ENCODE measurements around the gene CLEC20A. TPM values are rescaled to one million over a fixed set of nuclear protein-coding genes. Genes with fewer than 3 reads are reported as not detected.

Gene CLEC20A
- total RNA-seq, 1 experiment from 2014 or later, result not detected

DNA sequence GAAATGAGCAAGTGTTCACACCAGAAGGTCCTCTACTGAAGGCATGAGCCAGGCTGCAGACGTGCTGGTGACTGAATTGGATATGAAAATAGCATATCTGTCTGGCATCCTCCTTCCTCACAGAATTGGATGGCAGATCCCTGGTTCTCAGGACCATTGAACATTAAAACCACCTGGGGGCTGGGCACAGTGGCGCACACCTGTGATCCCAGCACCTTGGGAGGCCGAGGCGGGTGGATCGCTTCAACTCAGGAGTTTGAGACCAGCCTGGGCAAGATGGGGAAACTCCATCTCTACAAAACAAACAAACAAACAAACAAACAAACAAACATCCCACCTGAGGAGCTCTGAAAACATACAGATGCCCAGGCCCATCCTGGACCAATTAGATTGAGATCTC, 39.6 kb upstream of the CLEC20A start:
- POLR2A ChIA-PET, result interaction anchor here (0.6 to 1.2 kb wide), 2 partner anchors 189 to 574 kb away, joined by 3 to 4 read pairs; partner anchors contain the start of gene RALGPS2
- Histone ChIP-seq H3K4me3 (ENCODE audit: low read depth, low read length) (no peak overlapping the region), H3K36me3 (ENCODE audit: control insufficient read depth, insufficient read depth, low read length) (no peaks in the 10 kb centered on the region), H3K9me3 (no peaks in the 10 kb centered on the region), H3K4me1 (peaks cover 37% of the 10 kb centered on the region), H3K27me3 (replicated peaks; ENCODE audit: control insufficient read depth, insufficient read depth, low read length) (no peaks in the 10 kb centered on the region)
- Mint-ChIP-seq H3K4me1 (ENCODE audit: low read depth, unreplicated experiment) (peaks cover 18% of the 10 kb centered on the region), H3K27me3 (ENCODE audit: insufficient read depth, unreplicated experiment) (no peaks in the 10 kb centered on the region), H3K4me3 (ENCODE audit: unreplicated experiment) (peak overlapping the region; percentile 19), H3K36me3 (ENCODE audit: insufficient read depth, unreplicated experiment) (no peaks in the 10 kb centered on the region), H3K27ac (ENCODE audit: unreplicated experiment) (peak overlapping the region; percentile 60), H3K9me3 (ENCODE audit: unreplicated experiment) (no peaks in the 10 kb centered on the region)
- BruUV-seq (replicated peaks), result no TSS peak
- CTCF ChIA-PET, result interaction anchor here (0.9 to 3.1 kb wide), 6 partner anchors 9 to 467 kb away, joined by 3 to 17 read pairs (median 4); no protein-coding TSS in a partner anchor
- no peak for DNase-seq
- intact Hi-C loops (cut with micrococcal nuclease; ENCODE audit: unreplicated experiment), result no loop called here
- TF ChIP-seq, protein P1, sequence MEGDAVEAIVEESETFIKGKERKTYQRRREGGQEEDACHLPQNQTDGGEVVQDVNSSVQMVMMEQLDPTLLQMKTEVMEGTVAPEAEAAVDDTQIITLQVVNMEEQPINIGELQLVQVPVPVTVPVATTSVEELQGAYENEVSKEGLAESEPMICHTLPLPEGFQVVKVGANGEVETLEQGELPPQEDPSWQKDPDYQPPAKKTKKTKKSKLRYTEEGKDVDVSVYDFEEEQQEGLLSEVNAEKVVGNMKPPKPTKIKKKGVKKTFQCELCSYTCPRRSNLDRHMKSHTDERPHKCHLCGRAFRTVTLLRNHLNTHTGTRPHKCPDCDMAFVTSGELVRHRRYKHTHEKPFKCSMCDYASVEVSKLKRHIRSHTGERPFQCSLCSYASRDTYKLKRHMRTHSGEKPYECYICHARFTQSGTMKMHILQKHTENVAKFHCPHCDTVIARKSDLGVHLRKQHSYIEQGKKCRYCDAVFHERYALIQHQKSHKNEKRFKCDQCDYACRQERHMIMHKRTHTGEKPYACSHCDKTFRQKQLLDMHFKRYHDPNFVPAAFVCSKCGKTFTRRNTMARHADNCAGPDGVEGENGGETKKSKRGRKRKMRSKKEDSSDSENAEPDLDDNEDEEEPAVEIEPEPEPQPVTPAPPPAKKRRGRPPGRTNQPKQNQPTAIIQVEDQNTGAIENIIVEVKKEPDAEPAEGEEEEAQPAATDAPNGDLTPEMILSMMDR (IDR thresholded peaks at IDR 0.05; ENCODE audit: insufficient read depth in 1 of 2, low read depth in 1 of 2, low read length in 1 of 2, severe bottlenecking in 1 of 2, unreplicated experiment in 1 of 2), result no peak

DNA sequence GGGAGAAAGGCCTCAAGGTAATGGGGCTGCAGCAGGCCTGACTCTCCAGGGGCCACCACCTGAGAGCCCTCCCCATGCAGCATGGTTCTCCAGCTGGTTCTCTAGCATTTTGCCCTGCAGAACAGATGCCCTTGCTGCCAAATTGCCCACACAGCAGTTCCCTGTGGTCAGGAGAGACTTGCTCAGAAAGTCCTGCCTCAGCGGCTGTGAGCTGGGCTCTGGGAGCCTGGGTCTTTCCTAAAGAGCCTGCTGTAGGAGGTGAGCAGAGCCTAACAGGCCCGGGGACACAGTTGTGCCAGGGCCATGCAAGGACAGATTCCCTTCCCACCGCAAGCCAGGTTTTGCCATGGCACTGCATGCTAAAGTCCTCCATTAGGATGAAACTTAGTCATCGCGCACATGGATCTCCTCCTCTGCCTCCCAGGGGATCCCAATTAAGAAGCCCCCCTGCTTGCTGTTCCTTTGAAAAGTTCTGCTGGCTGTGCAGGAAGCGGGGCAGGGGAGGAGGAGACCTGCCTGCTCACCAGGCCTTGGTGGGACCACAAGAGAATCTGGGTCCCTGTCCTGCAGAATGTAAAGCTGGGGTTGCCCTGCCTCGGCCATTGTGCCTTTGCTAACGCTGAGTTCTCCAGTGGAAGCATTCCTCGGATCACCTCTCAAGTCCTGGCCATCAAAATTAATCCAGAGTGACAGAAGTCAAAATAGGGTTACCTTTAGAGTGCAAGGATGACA, 37.5 kb upstream of the CLEC20A start:
- Mint-ChIP-seq H3K27ac (ENCODE audit: unreplicated experiment) (no peak overlapping the region), H3K27me3 (ENCODE audit: insufficient read depth, unreplicated experiment) (no peaks in the 10 kb centered on the region), H3K4me3 (ENCODE audit: unreplicated experiment) (no peak overlapping the region), H3K9me3 (ENCODE audit: unreplicated experiment) (no peaks in the 10 kb centered on the region), H3K36me3 (ENCODE audit: insufficient read depth, unreplicated experiment) (no peaks in the 10 kb centered on the region), H3K4me1 (ENCODE audit: low read depth, unreplicated experiment) (peaks cover 32% of the 10 kb centered on the region)
- Histone ChIP-seq H3K27me3 (replicated peaks; ENCODE audit: control insufficient read depth, insufficient read depth, low read length) (no peaks in the 10 kb centered on the region), H3K36me3 (ENCODE audit: control insufficient read depth, insufficient read depth, low read length) (no peaks in the 10 kb centered on the region), H3K4me1 (peaks cover 50% of the 10 kb centered on the region), H3K9me3 (no peaks in the 10 kb centered on the region), H3K4me3 (ENCODE audit: low read depth, low read length) (no peak overlapping the region)
- intact Hi-C loops (cut with micrococcal nuclease; ENCODE audit: unreplicated experiment), result no loop called here
- BruUV-seq (replicated peaks), result no TSS peak
- ChIA-PET CTCF (interaction anchor here (2.3 kb wide), 1 partner anchor 9 kb away, joined by 14 read pairs; no protein-coding TSS in a partner anchor), POLR2A (no interaction called here)
- TF ChIP-seq, protein P1 (IDR thresholded peaks at IDR 0.05; ENCODE audit: insufficient read depth in 1 of 2, low read depth in 1 of 2, low read length in 1 of 2, severe bottlenecking in 1 of 2, unreplicated experiment in 1 of 2), result no peak
- no peak for DNase-seq

DNA sequence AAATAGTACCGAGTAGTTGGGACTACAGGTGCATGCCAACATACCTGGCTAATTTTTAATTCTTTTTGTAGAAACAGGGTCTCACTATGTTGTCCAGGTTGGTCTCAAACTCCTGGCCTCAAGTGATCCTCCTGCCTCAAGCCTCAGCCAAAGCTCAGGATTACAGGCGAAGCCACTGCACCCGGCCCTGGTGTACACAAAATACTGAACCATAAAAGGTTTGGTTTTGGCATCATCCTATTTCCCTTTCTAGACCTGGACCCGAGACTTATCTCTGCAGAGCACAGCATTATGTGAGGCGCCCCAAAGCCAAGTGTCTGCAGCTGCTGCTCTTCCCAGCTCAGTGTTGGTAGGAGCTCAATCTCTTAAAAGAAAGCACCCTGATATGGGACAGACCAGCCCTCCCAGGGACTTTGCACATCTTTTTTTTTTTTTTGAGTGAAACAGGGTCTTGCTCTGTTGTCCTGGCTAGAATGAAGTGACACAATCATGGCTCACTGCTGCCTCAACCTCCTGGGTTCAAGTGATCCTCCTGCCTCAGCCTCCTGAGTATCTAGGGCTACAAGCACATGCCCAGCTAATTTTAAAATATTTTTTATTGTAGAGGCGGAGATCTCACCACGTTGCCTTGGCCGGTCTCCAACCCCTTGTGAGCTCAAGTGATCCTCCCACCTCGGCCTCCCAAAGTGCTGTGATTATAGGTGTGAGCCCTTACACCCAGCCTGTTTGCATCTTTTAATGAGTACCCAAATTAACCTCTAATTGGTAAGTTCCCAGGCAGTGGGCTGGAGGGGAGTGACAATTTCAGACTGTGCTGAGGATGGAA, 36.6 kb upstream of the CLEC20A start:
- H3K36me3 Mint-ChIP-seq (ENCODE audit: insufficient read depth, unreplicated experiment), result no peaks in the 10 kb centered on the region
- CTCF ChIA-PET, result interaction anchor here (0.7 to 2.3 kb wide), 5 partner anchors 10 to 1540 kb away, joined by 3 to 18 read pairs (median 5); no protein-coding TSS in a partner anchor
- no TSS peak for BruUV-seq (replicated peaks)
- no peak overlapping the region for H3K4me3 ChIP-seq (ENCODE audit: low read depth, low read length)
- intact Hi-C loops (cut with micrococcal nuclease; ENCODE audit: unreplicated experiment), result loop anchor here (1.0 to 2.0 kb wide), 3 partner anchors 9 to 223 kb away; no protein-coding TSS in a partner anchor
- H3K27me3 Mint-ChIP-seq (ENCODE audit: insufficient read depth, unreplicated experiment), result no peaks in the 10 kb centered on the region
- POLR2A ChIA-PET, result no interaction called here
- no peak overlapping the region for H3K4me3 Mint-ChIP-seq (ENCODE audit: unreplicated experiment)
- TF ChIP-seq, protein P1 (IDR thresholded peaks at IDR 0.05; ENCODE audit: insufficient read depth in 1 of 2, low read depth in 1 of 2, low read length in 1 of 2, severe bottlenecking in 1 of 2, unreplicated experiment in 1 of 2), result no peak
- H3K4me1 Mint-ChIP-seq (ENCODE audit: low read depth, unreplicated experiment), result peaks cover 34% of the 10 kb centered on the region
- H3K9me3 Mint-ChIP-seq (ENCODE audit: unreplicated experiment), result no peaks in the 10 kb centered on the region
- no peak for DNase-seq
- H3K4me1 ChIP-seq, result peaks cover 47% of the 10 kb centered on the region
- H3K27ac Mint-ChIP-seq (ENCODE audit: unreplicated experiment), result no peak overlapping the region
- no peaks in the 10 kb centered on the region for H3K9me3 ChIP-seq
- H3K27me3 ChIP-seq (replicated peaks; ENCODE audit: control insufficient read depth, insufficient read depth, low read length), result no peaks in the 10 kb centered on the region
- H3K36me3 ChIP-seq (ENCODE audit: control insufficient read depth, insufficient read depth, low read length), result no peaks in the 10 kb centered on the region

Data from Caco-2 (cell line).